Measurements from ENCODE around the gene TRO. TPM values are rescaled to one million over a fixed set of nuclear protein-coding genes. Genes with fewer than 3 reads are reported as not detected.

Gene TRO, protein sequence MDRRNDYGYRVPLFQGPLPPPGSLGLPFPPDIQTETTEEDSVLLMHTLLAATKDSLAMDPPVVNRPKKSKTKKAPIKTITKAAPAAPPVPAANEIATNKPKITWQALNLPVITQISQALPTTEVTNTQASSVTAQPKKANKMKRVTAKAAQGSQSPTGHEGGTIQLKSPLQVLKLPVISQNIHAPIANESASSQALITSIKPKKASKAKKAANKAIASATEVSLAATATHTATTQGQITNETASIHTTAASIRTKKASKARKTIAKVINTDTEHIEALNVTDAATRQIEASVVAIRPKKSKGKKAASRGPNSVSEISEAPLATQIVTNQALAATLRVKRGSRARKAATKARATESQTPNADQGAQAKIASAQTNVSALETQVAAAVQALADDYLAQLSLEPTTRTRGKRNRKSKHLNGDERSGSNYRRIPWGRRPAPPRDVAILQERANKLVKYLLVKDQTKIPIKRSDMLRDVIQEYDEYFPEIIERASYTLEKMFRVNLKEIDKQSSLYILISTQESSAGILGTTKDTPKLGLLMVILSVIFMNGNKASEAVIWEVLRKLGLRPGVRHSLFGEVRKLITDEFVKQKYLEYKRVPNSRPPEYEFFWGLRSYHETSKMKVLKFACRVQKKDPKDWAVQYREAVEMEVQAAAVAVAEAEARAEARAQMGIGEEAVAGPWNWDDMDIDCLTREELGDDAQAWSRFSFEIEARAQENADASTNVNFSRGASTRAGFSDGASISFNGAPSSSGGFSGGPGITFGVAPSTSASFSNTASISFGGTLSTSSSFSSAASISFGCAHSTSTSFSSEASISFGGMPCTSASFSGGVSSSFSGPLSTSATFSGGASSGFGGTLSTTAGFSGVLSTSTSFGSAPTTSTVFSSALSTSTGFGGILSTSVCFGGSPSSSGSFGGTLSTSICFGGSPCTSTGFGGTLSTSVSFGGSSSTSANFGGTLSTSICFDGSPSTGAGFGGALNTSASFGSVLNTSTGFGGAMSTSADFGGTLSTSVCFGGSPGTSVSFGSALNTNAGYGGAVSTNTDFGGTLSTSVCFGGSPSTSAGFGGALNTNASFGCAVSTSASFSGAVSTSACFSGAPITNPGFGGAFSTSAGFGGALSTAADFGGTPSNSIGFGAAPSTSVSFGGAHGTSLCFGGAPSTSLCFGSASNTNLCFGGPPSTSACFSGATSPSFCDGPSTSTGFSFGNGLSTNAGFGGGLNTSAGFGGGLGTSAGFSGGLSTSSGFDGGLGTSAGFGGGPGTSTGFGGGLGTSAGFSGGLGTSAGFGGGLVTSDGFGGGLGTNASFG (N-terminal part only)
- 361 and 487 TPM in 2 replicates for polyA plus RNA-seq
- 222 and 239 TPM in 2 replicates for polyA minus RNA-seq

DNA sequence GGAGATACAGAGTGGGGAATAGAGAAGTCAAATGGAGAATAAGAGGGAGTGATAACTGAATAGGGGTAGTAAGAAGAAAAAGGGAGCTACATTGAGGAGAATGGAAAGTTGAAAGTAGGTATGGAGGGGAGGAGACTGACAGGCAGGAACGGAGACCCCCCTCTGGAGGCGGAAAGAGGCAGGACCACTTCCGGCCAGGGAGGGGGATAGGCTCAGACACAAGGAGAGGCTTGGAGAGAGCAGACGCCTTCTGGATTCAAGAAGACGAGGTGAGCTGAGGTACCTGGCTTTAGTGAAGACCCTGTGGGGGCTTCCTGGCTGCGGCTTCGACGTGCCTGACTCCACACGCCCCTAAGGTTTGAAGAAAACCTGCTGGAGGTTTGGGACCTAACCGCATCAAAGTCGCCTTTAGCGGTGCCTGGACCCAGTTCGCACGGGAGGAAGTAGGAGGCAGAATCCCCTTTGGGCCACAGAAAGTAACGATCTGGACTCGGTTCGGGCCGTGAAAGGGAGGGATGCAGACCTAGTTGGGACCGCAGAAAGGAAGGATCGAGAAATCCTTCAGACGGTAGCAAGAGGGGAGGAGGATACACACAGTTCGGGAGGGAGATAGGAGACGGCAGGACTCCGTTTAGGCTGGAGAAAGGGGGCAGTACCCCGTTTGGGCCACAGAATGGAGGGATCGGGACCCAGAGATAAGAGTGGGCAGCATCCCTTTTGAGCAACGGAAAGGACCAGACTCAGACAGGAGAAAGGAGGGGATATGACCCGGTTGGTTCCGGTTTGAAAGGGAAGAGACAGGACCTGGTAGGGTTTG is at the start of gene TRO:
TSS of gene TRO (plus strand) at position 215 of the 817 bp plus-strand sequence. CDS start 1,423 bp downstream, outside the sequence.
- Histone ChIP-seq H4K20me1 (ENCODE audit: insufficient read depth) (no peaks in the 10 kb centered on the region), H3K36me3 (ENCODE audit: insufficient read depth, low read length) (no peaks in the 10 kb centered on the region), H3K27me3 (ENCODE audit: insufficient read depth, low read depth, low read length) (no peaks in the 10 kb centered on the region), H3K4me3 (ENCODE audit: low read length) (peak within 1 kb of the TSS; percentile 88), H3F3A (ENCODE audit: insufficient read depth, low read length, poor library complexity, severe bottlenecking) (no peaks in the 10 kb centered on the region), H3K9me2 (ENCODE audit: insufficient read depth, low read length) (no peaks in the 10 kb centered on the region), H3K79me2 (replicated peaks; ENCODE audit: insufficient read depth, low read length) (peaks cover 5% of the 10 kb centered on the region), H3K4me2 (ENCODE audit: low read length) (peak within 1 kb of the TSS; percentile 6), H2AFZ (ENCODE audit: low read depth, low read length) (peak within 1 kb of the TSS; percentile 69), H3K9me3 (ENCODE audit: low read length) (no peaks in the 10 kb centered on the region), H3K9ac (ENCODE audit: low read length) (peak within 1 kb of the TSS; percentile 95), H3K27ac (ENCODE audit: low read length) (peak within 1 kb of the TSS; percentile 93)
- TF ChIP-seq POLR2AphosphoS5 (IDR thresholded peaks at IDR 0.05) (peak; percentile 94), TAF1 (IDR thresholded peaks at IDR 0.05; ENCODE audit: low read depth) (peak; percentile 65), EP300 (conservative IDR thresholded peaks at IDR 0.05; ENCODE audit: poor library complexity, severe bottlenecking) (no peak), EZH2 (IDR thresholded peaks at IDR 0.05; ENCODE audit: borderline replicate concordance, insufficient read depth, low read length, poor library complexity, severe bottlenecking) (no peak), SMC3 (conservative IDR thresholded peaks at IDR 0.05; ENCODE audit: poor library complexity) (peak; percentile 59), RAD21 (conservative IDR thresholded peaks at IDR 0.05) (peak; percentile 58)
- TF ChIP-seq, protein P1, sequence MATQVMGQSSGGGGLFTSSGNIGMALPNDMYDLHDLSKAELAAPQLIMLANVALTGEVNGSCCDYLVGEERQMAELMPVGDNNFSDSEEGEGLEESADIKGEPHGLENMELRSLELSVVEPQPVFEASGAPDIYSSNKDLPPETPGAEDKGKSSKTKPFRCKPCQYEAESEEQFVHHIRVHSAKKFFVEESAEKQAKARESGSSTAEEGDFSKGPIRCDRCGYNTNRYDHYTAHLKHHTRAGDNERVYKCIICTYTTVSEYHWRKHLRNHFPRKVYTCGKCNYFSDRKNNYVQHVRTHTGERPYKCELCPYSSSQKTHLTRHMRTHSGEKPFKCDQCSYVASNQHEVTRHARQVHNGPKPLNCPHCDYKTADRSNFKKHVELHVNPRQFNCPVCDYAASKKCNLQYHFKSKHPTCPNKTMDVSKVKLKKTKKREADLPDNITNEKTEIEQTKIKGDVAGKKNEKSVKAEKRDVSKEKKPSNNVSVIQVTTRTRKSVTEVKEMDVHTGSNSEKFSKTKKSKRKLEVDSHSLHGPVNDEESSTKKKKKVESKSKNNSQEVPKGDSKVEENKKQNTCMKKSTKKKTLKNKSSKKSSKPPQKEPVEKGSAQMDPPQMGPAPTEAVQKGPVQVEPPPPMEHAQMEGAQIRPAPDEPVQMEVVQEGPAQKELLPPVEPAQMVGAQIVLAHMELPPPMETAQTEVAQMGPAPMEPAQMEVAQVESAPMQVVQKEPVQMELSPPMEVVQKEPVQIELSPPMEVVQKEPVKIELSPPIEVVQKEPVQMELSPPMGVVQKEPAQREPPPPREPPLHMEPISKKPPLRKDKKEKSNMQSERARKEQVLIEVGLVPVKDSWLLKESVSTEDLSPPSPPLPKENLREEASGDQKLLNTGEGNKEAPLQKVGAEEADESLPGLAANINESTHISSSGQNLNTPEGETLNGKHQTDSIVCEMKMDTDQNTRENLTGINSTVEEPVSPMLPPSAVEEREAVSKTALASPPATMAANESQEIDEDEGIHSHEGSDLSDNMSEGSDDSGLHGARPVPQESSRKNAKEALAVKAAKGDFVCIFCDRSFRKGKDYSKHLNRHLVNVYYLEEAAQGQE (IDR thresholded peaks at IDR 0.05; ENCODE audit: borderline replicate concordance) = peak; percentile 69
- TF ChIP-seq, protein P2, sequence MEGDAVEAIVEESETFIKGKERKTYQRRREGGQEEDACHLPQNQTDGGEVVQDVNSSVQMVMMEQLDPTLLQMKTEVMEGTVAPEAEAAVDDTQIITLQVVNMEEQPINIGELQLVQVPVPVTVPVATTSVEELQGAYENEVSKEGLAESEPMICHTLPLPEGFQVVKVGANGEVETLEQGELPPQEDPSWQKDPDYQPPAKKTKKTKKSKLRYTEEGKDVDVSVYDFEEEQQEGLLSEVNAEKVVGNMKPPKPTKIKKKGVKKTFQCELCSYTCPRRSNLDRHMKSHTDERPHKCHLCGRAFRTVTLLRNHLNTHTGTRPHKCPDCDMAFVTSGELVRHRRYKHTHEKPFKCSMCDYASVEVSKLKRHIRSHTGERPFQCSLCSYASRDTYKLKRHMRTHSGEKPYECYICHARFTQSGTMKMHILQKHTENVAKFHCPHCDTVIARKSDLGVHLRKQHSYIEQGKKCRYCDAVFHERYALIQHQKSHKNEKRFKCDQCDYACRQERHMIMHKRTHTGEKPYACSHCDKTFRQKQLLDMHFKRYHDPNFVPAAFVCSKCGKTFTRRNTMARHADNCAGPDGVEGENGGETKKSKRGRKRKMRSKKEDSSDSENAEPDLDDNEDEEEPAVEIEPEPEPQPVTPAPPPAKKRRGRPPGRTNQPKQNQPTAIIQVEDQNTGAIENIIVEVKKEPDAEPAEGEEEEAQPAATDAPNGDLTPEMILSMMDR (IDR thresholded peaks at IDR 0.05; ENCODE audit: poor library complexity, severe bottlenecking) = peak; percentile 63

Data from neural cell (in vitro differentiated cells).